ENCODE data around the gene CTSZ.

DNA sequence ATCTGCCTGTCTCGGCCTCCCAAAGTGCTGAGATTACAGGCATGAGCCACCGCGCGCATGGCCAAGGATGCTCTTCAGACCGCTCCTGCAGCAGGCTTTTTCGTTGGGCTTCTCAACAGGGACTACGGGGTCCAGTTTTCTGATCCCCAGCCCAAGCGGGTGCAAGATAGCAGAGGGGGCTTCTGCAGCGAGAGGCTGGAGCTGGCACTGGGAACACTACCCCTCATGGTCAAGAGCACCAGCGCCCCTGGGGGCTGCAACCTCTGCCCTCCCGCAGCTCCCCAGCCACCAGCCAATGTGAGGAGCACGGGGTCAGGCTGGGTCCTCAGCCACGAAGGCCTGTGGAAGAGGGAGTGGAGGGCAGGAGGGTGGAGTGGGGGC, 6.0 kb downstream of the CTSZ start:
- no peak for TF ChIP-seq POLR2AphosphoS5 (IDR thresholded peaks at IDR 0.05; ENCODE audit: low read depth)
- TF ChIP-seq, protein P1, sequence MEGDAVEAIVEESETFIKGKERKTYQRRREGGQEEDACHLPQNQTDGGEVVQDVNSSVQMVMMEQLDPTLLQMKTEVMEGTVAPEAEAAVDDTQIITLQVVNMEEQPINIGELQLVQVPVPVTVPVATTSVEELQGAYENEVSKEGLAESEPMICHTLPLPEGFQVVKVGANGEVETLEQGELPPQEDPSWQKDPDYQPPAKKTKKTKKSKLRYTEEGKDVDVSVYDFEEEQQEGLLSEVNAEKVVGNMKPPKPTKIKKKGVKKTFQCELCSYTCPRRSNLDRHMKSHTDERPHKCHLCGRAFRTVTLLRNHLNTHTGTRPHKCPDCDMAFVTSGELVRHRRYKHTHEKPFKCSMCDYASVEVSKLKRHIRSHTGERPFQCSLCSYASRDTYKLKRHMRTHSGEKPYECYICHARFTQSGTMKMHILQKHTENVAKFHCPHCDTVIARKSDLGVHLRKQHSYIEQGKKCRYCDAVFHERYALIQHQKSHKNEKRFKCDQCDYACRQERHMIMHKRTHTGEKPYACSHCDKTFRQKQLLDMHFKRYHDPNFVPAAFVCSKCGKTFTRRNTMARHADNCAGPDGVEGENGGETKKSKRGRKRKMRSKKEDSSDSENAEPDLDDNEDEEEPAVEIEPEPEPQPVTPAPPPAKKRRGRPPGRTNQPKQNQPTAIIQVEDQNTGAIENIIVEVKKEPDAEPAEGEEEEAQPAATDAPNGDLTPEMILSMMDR (conservative IDR thresholded peaks at IDR 0.05; ENCODE audit: low read depth in 2 of 2): no peak
- TF ChIP-seq EZH2 (IDR thresholded peaks at IDR 0.05; ENCODE audit: low read depth, unreplicated experiment): no peak
- TF ChIP-seq ZNF114 (CRISPR knock-in tag; IDR thresholded peaks at IDR 0.05): no peak
- TF ChIP-seq, protein P2, sequence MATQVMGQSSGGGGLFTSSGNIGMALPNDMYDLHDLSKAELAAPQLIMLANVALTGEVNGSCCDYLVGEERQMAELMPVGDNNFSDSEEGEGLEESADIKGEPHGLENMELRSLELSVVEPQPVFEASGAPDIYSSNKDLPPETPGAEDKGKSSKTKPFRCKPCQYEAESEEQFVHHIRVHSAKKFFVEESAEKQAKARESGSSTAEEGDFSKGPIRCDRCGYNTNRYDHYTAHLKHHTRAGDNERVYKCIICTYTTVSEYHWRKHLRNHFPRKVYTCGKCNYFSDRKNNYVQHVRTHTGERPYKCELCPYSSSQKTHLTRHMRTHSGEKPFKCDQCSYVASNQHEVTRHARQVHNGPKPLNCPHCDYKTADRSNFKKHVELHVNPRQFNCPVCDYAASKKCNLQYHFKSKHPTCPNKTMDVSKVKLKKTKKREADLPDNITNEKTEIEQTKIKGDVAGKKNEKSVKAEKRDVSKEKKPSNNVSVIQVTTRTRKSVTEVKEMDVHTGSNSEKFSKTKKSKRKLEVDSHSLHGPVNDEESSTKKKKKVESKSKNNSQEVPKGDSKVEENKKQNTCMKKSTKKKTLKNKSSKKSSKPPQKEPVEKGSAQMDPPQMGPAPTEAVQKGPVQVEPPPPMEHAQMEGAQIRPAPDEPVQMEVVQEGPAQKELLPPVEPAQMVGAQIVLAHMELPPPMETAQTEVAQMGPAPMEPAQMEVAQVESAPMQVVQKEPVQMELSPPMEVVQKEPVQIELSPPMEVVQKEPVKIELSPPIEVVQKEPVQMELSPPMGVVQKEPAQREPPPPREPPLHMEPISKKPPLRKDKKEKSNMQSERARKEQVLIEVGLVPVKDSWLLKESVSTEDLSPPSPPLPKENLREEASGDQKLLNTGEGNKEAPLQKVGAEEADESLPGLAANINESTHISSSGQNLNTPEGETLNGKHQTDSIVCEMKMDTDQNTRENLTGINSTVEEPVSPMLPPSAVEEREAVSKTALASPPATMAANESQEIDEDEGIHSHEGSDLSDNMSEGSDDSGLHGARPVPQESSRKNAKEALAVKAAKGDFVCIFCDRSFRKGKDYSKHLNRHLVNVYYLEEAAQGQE (IDR thresholded peaks at IDR 0.05; ENCODE audit: unreplicated experiment): no peak
- TF ChIP-seq JUNB (IDR thresholded peaks at IDR 0.05; ENCODE audit: unreplicated experiment): no peak
- TF ChIP-seq EZH2phosphoT487 (IDR thresholded peaks at IDR 0.05; ENCODE audit: unreplicated experiment): no peak
- TF ChIP-seq, protein P3, sequence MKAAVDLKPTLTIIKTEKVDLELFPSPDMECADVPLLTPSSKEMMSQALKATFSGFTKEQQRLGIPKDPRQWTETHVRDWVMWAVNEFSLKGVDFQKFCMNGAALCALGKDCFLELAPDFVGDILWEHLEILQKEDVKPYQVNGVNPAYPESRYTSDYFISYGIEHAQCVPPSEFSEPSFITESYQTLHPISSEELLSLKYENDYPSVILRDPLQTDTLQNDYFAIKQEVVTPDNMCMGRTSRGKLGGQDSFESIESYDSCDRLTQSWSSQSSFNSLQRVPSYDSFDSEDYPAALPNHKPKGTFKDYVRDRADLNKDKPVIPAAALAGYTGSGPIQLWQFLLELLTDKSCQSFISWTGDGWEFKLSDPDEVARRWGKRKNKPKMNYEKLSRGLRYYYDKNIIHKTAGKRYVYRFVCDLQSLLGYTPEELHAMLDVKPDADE (IDR thresholded peaks at IDR 0.05): no peak
- no peak for TF ChIP-seq CREB1 (CRISPR knock-in tag; IDR thresholded peaks at IDR 0.05; ENCODE audit: low read depth)
